Mucosa of descending colon (tissue), 3 donors: ENCODE data around the gene TMC5. TPM values are rescaled to one million over a fixed set of nuclear protein-coding genes. Genes with fewer than 3 reads are reported as not detected.
"Not testable (repeated sequence)": the region's sequence is repeated elsewhere in the genome, so short reads cannot be mapped to it uniquely, and the experiment has no call there.

Experiments
- ATAC-seq: fragments of 200-7000 bp; cut with Tn5 transposase; one replicate; pipeline ENCODE4 v1.9.1; 2020; ENCODE audit warnings: mild to moderate bottlenecking, moderate library complexity
- DNase-seq, 3 donors: peaks; one replicate each; pipeline ENCODE4 v3.0.0-alpha.2; 2020
- H3K36me3 ChIP-seq: fragments of 200-600 bp; one replicate; pipeline ENCODE4 v1.8.0; 2021; ENCODE audit warnings: low read depth, mild to moderate bottlenecking
- H3K4me1 ChIP-seq: fragments of 200-600 bp; one replicate; pipeline ENCODE4 v1.8.0; 2021; ENCODE audit warnings: low read depth, mild to moderate bottlenecking
- H3K4me3 ChIP-seq: fragments of 200-600 bp; one replicate; pipeline ENCODE4 v1.8.0; 2021; ENCODE audit warnings: mild to moderate bottlenecking
- H3K9me3 ChIP-seq: fragments of 200-600 bp; one replicate; pipeline ENCODE4 v1.8.0; 2021; ENCODE audit warnings: mild to moderate bottlenecking
- CTCF ChIP-seq: fragments of 200-600 bp; IDR thresholded peaks from one replicate; pipeline ENCODE4 v1.8.0; 2022; ENCODE audit warnings: antibody characterized with exemption, mild to moderate bottlenecking
- intact Hi-C, 2 donors: fragments of 100-400 bp; cut with DNase I in 1 of 2; cut with micrococcal nuclease in 1 of 2; formaldehyde crosslinking; loops; one replicate each; pipeline versions ENCODE4 v1.11.0 to v1.11.1; 2022; cut with DNase I, micrococcal nuclease
- total RNA-seq, 3 donors: library from RNA; stranded (reverse); fragmentation: NEBNext Ultra II Directional in 2 of 3; extraction: Animal tissue kit (Norgen Biotek cat#: 25700) in 2 of 3; gene quantifications; one replicate each; pipeline versions ENCODE4 v1.2.1 to v1.2.4, GENCODE V29; 2021 to 2023
- donor health status: DM: no; HTN: no; CAD: no; lungs with moderate emphysema.
- donor health status: DM: no; HTN: no; CAD: no.
- donor health status: DM: no; HTN: yes; CAD: no.

Gene TMC5
- total RNA-seq, 3 donors from 2014 or later = 73.4 to 147 (median 122) TPM

- intact Hi-C loops = loop anchor here in 1 of 2 donors (10.0 kb wide), 1 partner anchor 118 kb away; no protein-coding TSS in a partner anchor
- DNase-seq = peak; percentile 56 to 87 (median 66)
- H3K36me3 ChIP-seq = no peaks in the 10 kb centered on the region
- no peak for TF ChIP-seq CTCF
- no peak overlapping the region for H3K4me3 ChIP-seq
- peak; percentile 89 for ATAC-seq
- H3K4me1 ChIP-seq = peaks cover 8% of the 10 kb centered on the region
- peaks cover 11% of the 10 kb centered on the region for H3K9me3 ChIP-seq
These were observed 21.1 kb upstream of the TMC5 start for GRCh38 chr16:19396555-19397011.

- not testable (repeated sequence) for DNase-seq, ATAC-seq, H3K4me1 ChIP-seq, H3K4me3 ChIP-seq, H3K36me3 ChIP-seq
- H3K9me3 ChIP-seq = peaks cover 15% of the 10 kb centered on the region
- intact Hi-C loops = loop anchor here in 1 of 2 donors (10.0 kb wide), 1 partner anchor 117 kb away; no protein-coding TSS in a partner anchor
These were observed 20.3 kb upstream of the TMC5 start for GRCh38 chr16:19397373-19397772.

GRCh38 chr16:19400711-19401110 is 17.0 kb upstream of the TMC5 start:
- intact Hi-C loops = no loop called here
- peaks cover 3% of the 10 kb centered on the region for H3K4me1 ChIP-seq
- DNase-seq (no peak), ATAC-seq (no peak)
- no peaks in the 10 kb centered on the region for H3K36me3 ChIP-seq
- TF ChIP-seq CTCF = no peak
- no peak overlapping the region for H3K4me3 ChIP-seq
- H3K9me3 ChIP-seq = peaks cover 17% of the 10 kb centered on the region

GRCh38 chr16:19406891-19407491 is 10.7 kb upstream of the TMC5 start:
- TF ChIP-seq CTCF = no peak
- no peaks in the 10 kb centered on the region for H3K36me3 ChIP-seq
- peaks cover 18% of the 10 kb centered on the region for H3K9me3 ChIP-seq
- no peaks in the 10 kb centered on the region for H3K4me1 ChIP-seq
- ATAC-seq = no peak
- intact Hi-C loops = no loop called here
- DNase-seq = no peak
- no peak overlapping the region for H3K4me3 ChIP-seq

- peaks cover 15% of the 10 kb centered on the region for H3K4me1 ChIP-seq
- H3K4me3 ChIP-seq = peak overlapping the region; percentile 50
- H3K9me3 ChIP-seq = peaks cover 12% of the 10 kb centered on the region
- intact Hi-C loops = no loop called here
- DNase-seq (peak; percentile 63 to 78 (median 72)), ATAC-seq (peak; percentile 82)
- no peak for TF ChIP-seq CTCF
- no peaks in the 10 kb centered on the region for H3K36me3 ChIP-seq
These were observed 7.1 kb upstream of the TMC5 start for GRCh38 chr16:19410435-19411171.

GRCh38 chr16:19411298-19411697 is 6.4 kb upstream of the TMC5 start:
- intact Hi-C loops = no loop called here
- Histone ChIP-seq H3K4me3 (no peak overlapping the region), H3K9me3 (peaks cover 12% of the 10 kb centered on the region), H3K4me1 (peaks cover 16% of the 10 kb centered on the region), H3K36me3 (no peaks in the 10 kb centered on the region)
- DNase-seq = no peak
- no peak for TF ChIP-seq CTCF
- no peak for ATAC-seq

- H3K4me1 ChIP-seq = peaks cover 19% of the 10 kb centered on the region
- DNase-seq, intact Hi-C loops, H3K9me3 ChIP-seq, H3K4me3 ChIP-seq, H3K36me3 ChIP-seq, ATAC-seq: not testable (repeated sequence)
These were observed 5.6 kb upstream of the TMC5 start for GRCh38 chr16:19412055-19412454.
